ENCODE results near the gene C17orf50.
"Not testable (repeated sequence)": the region's sequence is repeated elsewhere in the genome, so short reads cannot be mapped to it uniquely, and the experiment has no call there.

C17orf50 gene

GRCh38 chr17:35751541-35751940, 9.1 kb upstream of the C17orf50 start:
- DNase-seq: not testable (repeated sequence)

- no peak for DNase-seq
These were observed 8.2 kb upstream of the C17orf50 start for GRCh38 chr17:35752471-35752870.

GRCh38 chr17:35752945-35753764, 7.5 kb upstream of the C17orf50 start, which contains the start of gene GAS2L2:
Gene GAS2L2, minus strand, starts transcription at chr17:35753239. Its CDS starts 389 bp downstream, at chr17:35752850.
- DNase-seq: peak in 4 of 56 donors; percentile 15 to 21 (median 17)

- DNase-seq: no peak
These were observed 3.4 kb upstream of the C17orf50 start for GRCh38 chr17:35757243-35757642.

- DNase-seq: no peak
These were observed 914 bp downstream of the C17orf50 start for GRCh38 chr17:35761601-35762000.

- DNase-seq: no peak
These were observed 3.1 kb downstream of the C17orf50 start for GRCh38 chr17:35763767-35764122.

GRCh38 chr17:35764123-35764991, 3.7 kb downstream of the C17orf50 start:
- peak in 53 of 56 donors; percentile 27 to 88 (median 68) for DNase-seq

GRCh38 chr17:35765086-35765710, 4.5 kb downstream of the C17orf50 start:
- no peak for DNase-seq

GRCh38 chr17:35765756-35766488, 5.2 kb downstream of the C17orf50 start:
- DNase-seq: no peak

GRCh38 chr17:35766489-35766877, 5.8 kb downstream of the C17orf50 start:
- no peak for DNase-seq

- peak in 10 of 56 donors; percentile 3 to 48 (median 14) for DNase-seq
These were observed 6.3 kb downstream of the C17orf50 start for GRCh38 chr17:35766903-35767510.

- DNase-seq: no peak
These were observed 8.1 kb downstream of the C17orf50 start for GRCh38 chr17:35768797-35769196.

- no peak for DNase-seq
These were observed 9.3 kb downstream of the C17orf50 start for GRCh38 chr17:35769895-35770486.

- no peak for DNase-seq
These were observed 12.4 kb downstream of the C17orf50 start for GRCh38 chr17:35773129-35773528.

GRCh38 chr17:35773679-35774425, 13.2 kb downstream of the C17orf50 start:
- DNase-seq: peak in 1 of 56 donors; percentile 14

GRCh38 chr17:35774499-35774898, 13.8 kb downstream of the C17orf50 start:
- DNase-seq: peak in 33 of 56 donors; percentile 8 to 75 (median 33)

- DNase-seq: peak in 4 of 56 donors; percentile 17 to 43 (median 30)
These were observed 14.4 kb downstream of the C17orf50 start for GRCh38 chr17:35775039-35775438.

GRCh38 chr17:35775583-35775982, 14.9 kb downstream of the C17orf50 start:
- no peak for DNase-seq

GRCh38 chr17:35778641-35779196, 18.0 kb downstream of the C17orf50 start:
- DNase-seq: no peak
